HG02884 (cell line): ENCODE measurements around the gene PRICKLE2.

ENCODE experiments used
- ATAC-seq: cut with Tn5 transposase; IDR thresholded peaks from one replicate; pipeline ENCODE4 v1.9.1; 2021; ENCODE audit warnings: mild to moderate bottlenecking, moderate library complexity; ENCODE audit not compliant: unreplicated experiment

The PRICKLE2 gene

GRCh38 chr3:64195789-64196188 lies 29.5 kb downstream of the PRICKLE2 start:
- no peak for ATAC-seq

- ATAC-seq: no peak
Observed at GRCh38 chr3:64191822-64192221, 33.4 kb downstream of the PRICKLE2 start.

- no peak for ATAC-seq
Observed at GRCh38 chr3:64190517-64191515, 34.5 kb downstream of the PRICKLE2 start.

GRCh38 chr3:64188810-64189560 lies 36.3 kb downstream of the PRICKLE2 start:
- no peak for ATAC-seq

- no peak for ATAC-seq
Observed at GRCh38 chr3:64187065-64187959, 38.0 kb downstream of the PRICKLE2 start.

- no peak for ATAC-seq
Observed at GRCh38 chr3:64186667-64187064, 38.6 kb downstream of the PRICKLE2 start.

- ATAC-seq: no peak
Observed at GRCh38 chr3:64185436-64185835, 39.8 kb downstream of the PRICKLE2 start.

- no peak for ATAC-seq
Observed at GRCh38 chr3:64184621-64185020, 40.6 kb downstream of the PRICKLE2 start.

- no peak for ATAC-seq
Observed at GRCh38 chr3:64179860-64180259, 45.4 kb downstream of the PRICKLE2 start.

GRCh38 chr3:64179249-64179648 lies 46.0 kb downstream of the PRICKLE2 start:
- ATAC-seq: no peak

- no peak for ATAC-seq
Observed at GRCh38 chr3:64178419-64178818, 46.8 kb downstream of the PRICKLE2 start.

- ATAC-seq: peak; percentile 85
Observed at GRCh38 chr3:64176461-64176996, 48.7 kb downstream of the PRICKLE2 start.

- ATAC-seq: no peak
Observed at GRCh38 chr3:64174328-64174727, 50.9 kb downstream of the PRICKLE2 start.

GRCh38 chr3:64173563-64173962 lies 51.7 kb downstream of the PRICKLE2 start:
- ATAC-seq: no peak

GRCh38 chr3:64170270-64170669 lies 55.0 kb downstream of the PRICKLE2 start:
- no peak for ATAC-seq

- ATAC-seq: no peak
Observed at GRCh38 chr3:64167868-64168267, 57.4 kb downstream of the PRICKLE2 start.

- no peak for ATAC-seq
Observed at GRCh38 chr3:64167351-64167750, 57.9 kb downstream of the PRICKLE2 start.

- no peak for ATAC-seq
Observed at GRCh38 chr3:64166584-64167162, 58.6 kb downstream of the PRICKLE2 start.

GRCh38 chr3:64164349-64164748 lies 60.9 kb downstream of the PRICKLE2 start:
- ATAC-seq: no peak

GRCh38 chr3:64163755-64164148 lies 61.5 kb downstream of the PRICKLE2 start:
- ATAC-seq: peak; percentile 76
